Transverse colon (tissue), 4 donors: ENCODE data around the gene RDM1. TPM values are rescaled to one million over a fixed set of nuclear protein-coding genes. Genes with fewer than 3 reads are reported as not detected.
"Not testable (repeated sequence)": the region's sequence is repeated elsewhere in the genome, so short reads cannot be mapped to it uniquely, and the experiment has no call there.

Source experiments
- DNase-seq: peaks from one replicate; pipeline ENCODE4 v3.0.0-alpha.2; 2019
- H3K27ac ChIP-seq, 4 donors: fragments of 200-600 bp; sonication (generic); 2 replicates each; pipeline ENCODE4 v1.5.1; 2016 to 2018; ENCODE audit warnings: inconsistent platforms in 4 of 4
- H3K27me3 ChIP-seq: fragments of 200-600 bp; sonication (generic); 2 replicates; pipeline ENCODE4 v1.5.1; 2017; ENCODE audit warnings: inconsistent platforms
- H3K36me3 ChIP-seq, 4 donors: fragments of 200-600 bp; sonication (generic); 2 replicates each; pipeline ENCODE4 v1.5.1; 2017 to 2019; ENCODE audit warnings: inconsistent platforms in 4 of 4
- H3K4me1 ChIP-seq, 4 donors: fragments of 200-600 bp; sonication (generic); 2 replicates each; pipeline ENCODE4 v1.5.1; 2017 to 2020; ENCODE audit warnings: inconsistent platforms in 4 of 4
- H3K4me3 ChIP-seq, 4 donors: fragments of 200-600 bp; sonication (generic); 1 replicate in 1 of 4; 2 replicates in 3 of 4; pipeline versions ENCODE4 v1.5.1 to v1.6.1; 2017 to 2019; ENCODE audit warnings: inconsistent platforms in 4 of 4
- H3K9me3 ChIP-seq, 2 donors: fragments of 200-600 bp; sonication (generic); 2 replicates each; pipeline ENCODE4 v1.5.1; 2017 to 2019; ENCODE audit warnings: inconsistent platforms in 2 of 2
- EP300 ChIP-seq: sonication (generic); formaldehyde crosslinking; IDR thresholded peaks from one replicate; pipeline ENCODE4 v1.6.1; 2017; ENCODE audit warnings: antibody characterized with exemption, low read depth
- POLR2A ChIP-seq: fragments of 450-650 bp; IDR thresholded peaks from one replicate; pipeline ENCODE4 v1.6.1; 2016; ENCODE audit warnings: antibody characterized with exemption, mild to moderate bottlenecking, moderate library complexity
- POLR2AphosphoS5 ChIP-seq, 3 donors: sonication (generic); formaldehyde crosslinking; IDR thresholded peaks; one replicate each; pipeline ENCODE4 v1.6.1; 2016; ENCODE audit warnings: antibody characterized with exemption in 3 of 3
- WGBS, 2 donors: methylation state at CpG; one replicate each; pipeline ENCODE4 v1.1.5; 2018; ENCODE audit warnings: low coverage in 1 of 2; 5-methylcytosine and 5-hydroxymethylcytosine counted together
- in situ Hi-C, 4 donors: fragments of 200-750 bp; cut with MboI; loops; one replicate each; pipeline versions ENCODE4 v1.15.0 to v1.15.1; 2017; ENCODE audit warnings: low sequenced_read_pairs in 3 of 4, low pct_ligation_motif_present in 1 of 4, low pct_unique_long_range_greater_than_20kb in 1 of 4
- intact Hi-C: fragments of 100-400 bp; cut with DNase I; formaldehyde crosslinking; loops from one replicate; pipeline ENCODE4 v1.15.1; 2023; ENCODE audit warnings: low total_unique reads
- total RNA-seq, 4 donors: library from RNA; depleted of rRNA; stranded (reverse); fragments of >200 nt; gene quantifications; one replicate each; pipeline ENCODE4 v1.1.0, GENCODE V29; 2016
- TF ChIP-seq, protein P1 (sequence below), 5 experiments: fragments of 200-600 bp in 3 of 5; fragments of 450-650 bp in 2 of 5; sonication (generic) in 3 of 5; IDR thresholded peaks; 1 replicate in 2 of 5; 2 replicates in 3 of 5; pipeline ENCODE4 v1.5.1; 2016 to 2017; ENCODE audit warnings: antibody characterized with exemption in 5 of 5, inconsistent platforms in 3 of 5, mild to moderate bottlenecking in 2 of 5, moderate library complexity in 1 of 5

RDM1 gene
- total RNA-seq, 4 donors from 2014 or later: 39.2 TPM; not detected in 3

DNA sequence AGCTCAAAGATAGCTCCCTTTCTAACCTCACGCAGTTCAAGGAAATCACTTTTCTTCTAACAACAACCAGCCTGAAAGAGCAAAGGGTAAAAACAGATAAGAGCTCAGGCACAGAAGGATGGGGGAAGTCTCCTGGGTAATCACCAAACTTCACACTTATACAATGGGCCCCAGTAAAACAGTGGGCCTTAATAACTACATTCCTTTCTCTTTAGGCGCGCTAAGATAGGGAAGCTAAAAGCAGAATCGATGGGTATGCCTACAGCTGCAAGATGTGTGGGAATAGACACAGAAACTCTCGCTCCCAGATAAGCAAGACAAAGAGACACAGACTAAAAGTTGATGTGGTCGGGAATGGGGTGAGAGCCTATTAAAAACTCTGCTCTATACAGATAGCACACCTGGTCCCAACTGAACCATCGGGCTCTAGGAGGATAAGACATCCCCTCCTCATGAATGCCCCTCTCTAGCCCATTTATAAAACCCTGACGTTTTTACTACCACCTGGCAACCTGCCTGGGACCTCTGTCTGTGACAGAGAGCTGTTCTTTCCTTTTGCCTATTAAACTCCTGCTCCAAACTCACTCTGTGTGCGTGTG lies 12.1 kb upstream of the RDM1 start:
- DNase-seq: peak; percentile 33
- Histone ChIP-seq H3K4me3 (no peak overlapping the region), H3K36me3 (no peaks in the 10 kb centered on the region), H3K27ac (peak overlapping the region in 1 of 4 donors; percentile 50), H3K27me3 (no peaks in the 10 kb centered on the region), H3K9me3 (no peaks in the 10 kb centered on the region), H3K4me1 (peaks cover 5 to 19% (median 15%) of the 10 kb centered on the region in 4 donors)
- TF ChIP-seq POLR2AphosphoS5 (IDR thresholded peaks at IDR 0.05): no peak
- TF ChIP-seq, protein P1, sequence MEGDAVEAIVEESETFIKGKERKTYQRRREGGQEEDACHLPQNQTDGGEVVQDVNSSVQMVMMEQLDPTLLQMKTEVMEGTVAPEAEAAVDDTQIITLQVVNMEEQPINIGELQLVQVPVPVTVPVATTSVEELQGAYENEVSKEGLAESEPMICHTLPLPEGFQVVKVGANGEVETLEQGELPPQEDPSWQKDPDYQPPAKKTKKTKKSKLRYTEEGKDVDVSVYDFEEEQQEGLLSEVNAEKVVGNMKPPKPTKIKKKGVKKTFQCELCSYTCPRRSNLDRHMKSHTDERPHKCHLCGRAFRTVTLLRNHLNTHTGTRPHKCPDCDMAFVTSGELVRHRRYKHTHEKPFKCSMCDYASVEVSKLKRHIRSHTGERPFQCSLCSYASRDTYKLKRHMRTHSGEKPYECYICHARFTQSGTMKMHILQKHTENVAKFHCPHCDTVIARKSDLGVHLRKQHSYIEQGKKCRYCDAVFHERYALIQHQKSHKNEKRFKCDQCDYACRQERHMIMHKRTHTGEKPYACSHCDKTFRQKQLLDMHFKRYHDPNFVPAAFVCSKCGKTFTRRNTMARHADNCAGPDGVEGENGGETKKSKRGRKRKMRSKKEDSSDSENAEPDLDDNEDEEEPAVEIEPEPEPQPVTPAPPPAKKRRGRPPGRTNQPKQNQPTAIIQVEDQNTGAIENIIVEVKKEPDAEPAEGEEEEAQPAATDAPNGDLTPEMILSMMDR (IDR thresholded peaks at IDR 0.05): no peak
- TF ChIP-seq EP300: no peak
- TF ChIP-seq POLR2A: no peak
- in situ Hi-C loops (no loop called here), intact Hi-C loops (no loop called here)
- 41 to 48% methylated on average over 2 to 9 of the region's 9 CpGs for WGBS, 2 donors

- H3K9me3 ChIP-seq, DNase-seq, H3K4me3 ChIP-seq, H3K27ac ChIP-seq, H3K27me3 ChIP-seq, H3K36me3 ChIP-seq, intact Hi-C loops, in situ Hi-C loops: not testable (repeated sequence)
- peaks cover 5 to 13% (median 12%) of the 10 kb centered on the region in 4 donors for H3K4me1 ChIP-seq
- WGBS, 2 donors: 89% methylated on average over 3 of the region's 3 CpGs; no CpG with 5 or more reads in 1 of the 2 donors
Measured at GRCh38 chr17:35938492-35938891, 7.9 kb upstream of the RDM1 start.

- in situ Hi-C loops (no loop called here), intact Hi-C loops (no loop called here)
- Histone ChIP-seq H3K27ac (no peak overlapping the region), H3K36me3 (no peaks in the 10 kb centered on the region), H3K4me3 (no peak overlapping the region), H3K27me3 (no peaks in the 10 kb centered on the region), H3K9me3 (no peaks in the 10 kb centered on the region), H3K4me1 (peaks cover 0 to under 1% (median under 1%) of the 10 kb centered on the region in 4 donors)
- WGBS, 2 donors: 93% methylated on average over 5 of the region's 5 CpGs; no CpG with 5 or more reads in 1 of the 2 donors
- no peak for TF ChIP-seq POLR2A
- TF ChIP-seq, protein P1 (IDR thresholded peaks at IDR 0.05): no peak
- no peak for TF ChIP-seq POLR2AphosphoS5 (IDR thresholded peaks at IDR 0.05)
- no peak for TF ChIP-seq EP300
- no peak for DNase-seq
Measured at GRCh38 chr17:35936063-35936462, 5.5 kb upstream of the RDM1 start.

- Histone ChIP-seq H3K9me3 (no peaks in the 10 kb centered on the region), H3K4me1 (peaks cover 2 to 13% (median 11%) of the 10 kb centered on the region in 4 donors), H3K27ac (no peak overlapping the region), H3K4me3 (no peak overlapping the region), H3K27me3 (peaks cover 4% of the 10 kb centered on the region), H3K36me3 (no peaks in the 10 kb centered on the region)
- intact Hi-C loops: no loop called here
- TF ChIP-seq POLR2AphosphoS5 (IDR thresholded peaks at IDR 0.05) (no peak), EP300 (no peak), POLR2A (no peak)
- TF ChIP-seq, protein P1 (IDR thresholded peaks at IDR 0.05): no peak
- in situ Hi-C loops: no loop called here
- DNase-seq: no peak
- 77 to 82% methylated on average over 10 of the region's 10 CpGs for WGBS, 2 donors
Measured at GRCh38 chr17:35934760-35935159, 4.2 kb upstream of the RDM1 start.

- DNase-seq: no peak
- H3K4me1 ChIP-seq: peaks cover 2 to 13% (median 12%) of the 10 kb centered on the region in 4 donors
- intact Hi-C loops (no loop called here), in situ Hi-C loops (no loop called here)
- no peaks in the 10 kb centered on the region for H3K36me3 ChIP-seq
- no peaks in the 10 kb centered on the region for H3K9me3 ChIP-seq
- H3K4me3 ChIP-seq: no peak overlapping the region
- no peak overlapping the region for H3K27ac ChIP-seq
- H3K27me3 ChIP-seq: peaks cover 14% of the 10 kb centered on the region
- TF ChIP-seq POLR2A (no peak), EP300 (no peak), POLR2AphosphoS5 (IDR thresholded peaks at IDR 0.05) (no peak)
- TF ChIP-seq, protein P1 (IDR thresholded peaks at IDR 0.05): no peak
Measured at GRCh38 chr17:35932586-35932985, 2.0 kb upstream of the RDM1 start.
